ENCODE measurements around the gene GABRG3.

Gene GABRG3

GRCh38 chr15:26935322-26935721, 35.7 kb upstream of the GABRG3 start:
- no peak for DNase-seq
- TF ChIP-seq, protein P1, sequence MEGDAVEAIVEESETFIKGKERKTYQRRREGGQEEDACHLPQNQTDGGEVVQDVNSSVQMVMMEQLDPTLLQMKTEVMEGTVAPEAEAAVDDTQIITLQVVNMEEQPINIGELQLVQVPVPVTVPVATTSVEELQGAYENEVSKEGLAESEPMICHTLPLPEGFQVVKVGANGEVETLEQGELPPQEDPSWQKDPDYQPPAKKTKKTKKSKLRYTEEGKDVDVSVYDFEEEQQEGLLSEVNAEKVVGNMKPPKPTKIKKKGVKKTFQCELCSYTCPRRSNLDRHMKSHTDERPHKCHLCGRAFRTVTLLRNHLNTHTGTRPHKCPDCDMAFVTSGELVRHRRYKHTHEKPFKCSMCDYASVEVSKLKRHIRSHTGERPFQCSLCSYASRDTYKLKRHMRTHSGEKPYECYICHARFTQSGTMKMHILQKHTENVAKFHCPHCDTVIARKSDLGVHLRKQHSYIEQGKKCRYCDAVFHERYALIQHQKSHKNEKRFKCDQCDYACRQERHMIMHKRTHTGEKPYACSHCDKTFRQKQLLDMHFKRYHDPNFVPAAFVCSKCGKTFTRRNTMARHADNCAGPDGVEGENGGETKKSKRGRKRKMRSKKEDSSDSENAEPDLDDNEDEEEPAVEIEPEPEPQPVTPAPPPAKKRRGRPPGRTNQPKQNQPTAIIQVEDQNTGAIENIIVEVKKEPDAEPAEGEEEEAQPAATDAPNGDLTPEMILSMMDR (IDR thresholded peaks at IDR 0.05; ENCODE audit: low read depth, low read length, missing control alignments) = no peak
- in situ Hi-C loops (cut with HindIII; ENCODE audit: low pct_ligation_motif_present, low sequenced_read_pairs) = loop anchor here (25.0 kb wide), 1 partner anchor 102 kb away; no protein-coding TSS in a partner anchor
- Histone ChIP-seq H3K36me3 (replicated peaks) (no peaks in the 10 kb centered on the region), H3K27me3 (replicated peaks) (no peaks in the 10 kb centered on the region), H3K4me3 (ENCODE audit: low read depth, low read length) (no peak overlapping the region), H3K27ac (no peak overlapping the region)

DNA sequence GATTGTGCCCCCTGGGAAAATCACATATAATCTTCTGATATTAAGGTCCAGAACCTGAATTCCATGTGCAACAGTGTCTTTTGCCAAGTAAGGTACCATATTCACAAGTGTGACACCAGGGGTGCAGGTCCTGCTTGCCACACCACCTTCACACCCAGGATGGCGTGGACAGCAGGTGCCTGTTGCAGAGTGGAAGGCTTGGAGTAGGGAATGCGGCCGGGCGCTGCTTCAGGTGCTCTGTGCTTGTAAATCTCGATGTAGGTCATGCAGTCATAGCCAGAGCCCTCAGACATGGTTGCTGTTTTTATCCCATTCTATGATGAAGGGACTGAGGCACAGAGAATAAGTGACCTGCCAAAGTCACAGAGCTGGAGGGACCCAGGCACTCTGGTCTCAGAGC, 34.5 kb upstream of the GABRG3 start:
- H3K27ac ChIP-seq = no peak overlapping the region
- no peak overlapping the region for H3K4me3 ChIP-seq (ENCODE audit: low read depth, low read length)
- no peak for DNase-seq
- in situ Hi-C loops (cut with HindIII; ENCODE audit: low pct_ligation_motif_present, low sequenced_read_pairs) = loop anchor here (25.0 kb wide), 1 partner anchor 101 kb away; no protein-coding TSS in a partner anchor
- H3K27me3 ChIP-seq (replicated peaks) = no peaks in the 10 kb centered on the region
- no peaks in the 10 kb centered on the region for H3K36me3 ChIP-seq (replicated peaks)
- TF ChIP-seq, protein P1 (IDR thresholded peaks at IDR 0.05; ENCODE audit: low read depth, low read length, missing control alignments) = no peak

GRCh38 chr15:26937134-26937533, 33.8 kb upstream of the GABRG3 start:
- no peaks in the 10 kb centered on the region for H3K27me3 ChIP-seq (replicated peaks)
- no peak for DNase-seq
- in situ Hi-C loops (cut with HindIII; ENCODE audit: low pct_ligation_motif_present, low sequenced_read_pairs) = loop anchor here (25.0 kb wide), 1 partner anchor 100 kb away; no protein-coding TSS in a partner anchor
- TF ChIP-seq, protein P1 (IDR thresholded peaks at IDR 0.05; ENCODE audit: low read depth, low read length, missing control alignments) = no peak
- no peak overlapping the region for H3K4me3 ChIP-seq (ENCODE audit: low read depth, low read length)
- no peaks in the 10 kb centered on the region for H3K36me3 ChIP-seq (replicated peaks)
- no peak overlapping the region for H3K27ac ChIP-seq

- in situ Hi-C loops (cut with HindIII; ENCODE audit: low pct_ligation_motif_present, low sequenced_read_pairs) = loop anchor here (25.0 kb wide), 1 partner anchor 98 kb away; no protein-coding TSS in a partner anchor
Observed at GRCh38 chr15:26939398-26939797, 31.6 kb upstream of the GABRG3 start.

DNA sequence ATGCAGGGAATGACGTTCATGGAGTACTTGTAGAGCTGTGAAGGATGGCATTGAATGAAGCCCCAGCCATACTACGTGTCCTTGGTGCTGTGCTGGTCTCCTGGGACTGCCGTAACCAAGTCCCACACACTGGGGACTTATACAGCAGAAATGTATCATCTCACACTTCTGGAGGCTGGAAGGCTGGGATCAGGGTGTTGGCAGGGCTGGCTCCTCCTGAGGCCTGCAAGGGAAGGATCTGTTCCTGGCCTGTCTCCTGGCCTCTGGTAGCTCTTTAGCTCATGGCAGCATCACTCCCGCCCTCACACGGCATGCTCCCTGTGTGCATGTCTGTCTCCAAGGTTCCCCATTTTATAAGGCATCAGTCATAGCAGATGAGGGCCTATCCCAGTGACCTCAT, 29.5 kb upstream of the GABRG3 start:
- Histone ChIP-seq H3K4me3 (ENCODE audit: low read depth, low read length) (no peak overlapping the region), H3K27ac (no peak overlapping the region), H3K36me3 (replicated peaks) (no peaks in the 10 kb centered on the region), H3K27me3 (replicated peaks) (no peaks in the 10 kb centered on the region)
- in situ Hi-C loops (cut with HindIII; ENCODE audit: low pct_ligation_motif_present, low sequenced_read_pairs) = loop anchor here (25.0 kb wide), 1 partner anchor 96 kb away; no protein-coding TSS in a partner anchor
- no peak for DNase-seq
- TF ChIP-seq, protein P1 (IDR thresholded peaks at IDR 0.05; ENCODE audit: low read depth, low read length, missing control alignments) = no peak

More at GRCh38 chr15:26939398-26939797, 31.6 kb upstream of the GABRG3 start:
- Histone ChIP-seq H3K27me3 (replicated peaks) (no peaks in the 10 kb centered on the region), H3K36me3 (replicated peaks) (no peaks in the 10 kb centered on the region), H3K4me3 (ENCODE audit: low read depth, low read length) (no peak overlapping the region), H3K27ac (no peak overlapping the region)
- no peak for DNase-seq
- TF ChIP-seq, protein P1 (IDR thresholded peaks at IDR 0.05; ENCODE audit: low read depth, low read length, missing control alignments) = no peak

- TF ChIP-seq, protein P1 (IDR thresholded peaks at IDR 0.05; ENCODE audit: low read depth, low read length, missing control alignments) = no peak
- in situ Hi-C loops (cut with HindIII; ENCODE audit: low pct_ligation_motif_present, low sequenced_read_pairs) = loop anchor here (25.0 kb wide), 1 partner anchor 93 kb away; no protein-coding TSS in a partner anchor
Observed at GRCh38 chr15:26943866-26944265, 27.1 kb upstream of the GABRG3 start.

More at GRCh38 chr15:26943866-26944265, 27.1 kb upstream of the GABRG3 start:
- DNase-seq = no peak
- no peak overlapping the region for H3K4me3 ChIP-seq (ENCODE audit: low read depth, low read length)
- no peaks in the 10 kb centered on the region for H3K36me3 ChIP-seq (replicated peaks)
- H3K27ac ChIP-seq = no peak overlapping the region
- no peaks in the 10 kb centered on the region for H3K27me3 ChIP-seq (replicated peaks)
